Ishikawa (cell line): ENCODE results near the gene VWA7.

Experiments
- CEBPB ChIP-seq: IDR thresholded peaks from 2 replicates; pipeline ENCODE4 v1.6.1; 2012
- CREB1 ChIP-seq: IDR thresholded peaks from 2 replicates; pipeline ENCODE4 v1.6.1; 2012; ENCODE audit warnings: low read depth
- EGR1 ChIP-seq: IDR thresholded peaks from 2 replicates; pipeline ENCODE4 v1.6.1; 2012
- EP300 ChIP-seq: IDR thresholded peaks from 2 replicates; pipeline ENCODE4 v1.6.1; 2012; ENCODE audit warnings: borderline replicate concordance
- FOXM1 ChIP-seq: IDR thresholded peaks from 2 replicates; pipeline ENCODE4 v1.6.1; 2012; ENCODE audit warnings: low read depth, borderline replicate concordance
- MAX ChIP-seq: IDR thresholded peaks from 2 replicates; pipeline ENCODE4 v1.6.1; 2012
- NFIC ChIP-seq: IDR thresholded peaks from 2 replicates; pipeline ENCODE4 v1.6.1; 2012
- RAD21 ChIP-seq: IDR thresholded peaks from 2 replicates; pipeline ENCODE4 v1.6.1; 2012; ENCODE audit warnings: low read depth
- TAF1 ChIP-seq: IDR thresholded peaks from 2 replicates; pipeline ENCODE4 v1.6.1; 2012; ENCODE audit warnings: low read depth, mild to moderate bottlenecking
- TEAD4 ChIP-seq: IDR thresholded peaks from 2 replicates; pipeline ENCODE4 v1.6.1; 2012
- YY1 ChIP-seq: IDR thresholded peaks from 2 replicates; pipeline ENCODE4 v1.6.1; 2012; ENCODE audit warnings: low read depth
- ZBTB7A ChIP-seq: IDR thresholded peaks from 2 replicates; pipeline ENCODE4 v1.6.1; 2012; ENCODE audit warnings: low read depth
- TF ChIP-seq, protein P1 (sequence below): IDR thresholded peaks from 2 replicates; pipeline ENCODE4 v1.6.1; 2012; ENCODE audit warnings: low read depth, mild to moderate bottlenecking
- TF ChIP-seq, protein P2 (sequence below): IDR thresholded peaks from 2 replicates; pipeline ENCODE4 v1.6.1; 2012

VWA7 gene

DNA sequence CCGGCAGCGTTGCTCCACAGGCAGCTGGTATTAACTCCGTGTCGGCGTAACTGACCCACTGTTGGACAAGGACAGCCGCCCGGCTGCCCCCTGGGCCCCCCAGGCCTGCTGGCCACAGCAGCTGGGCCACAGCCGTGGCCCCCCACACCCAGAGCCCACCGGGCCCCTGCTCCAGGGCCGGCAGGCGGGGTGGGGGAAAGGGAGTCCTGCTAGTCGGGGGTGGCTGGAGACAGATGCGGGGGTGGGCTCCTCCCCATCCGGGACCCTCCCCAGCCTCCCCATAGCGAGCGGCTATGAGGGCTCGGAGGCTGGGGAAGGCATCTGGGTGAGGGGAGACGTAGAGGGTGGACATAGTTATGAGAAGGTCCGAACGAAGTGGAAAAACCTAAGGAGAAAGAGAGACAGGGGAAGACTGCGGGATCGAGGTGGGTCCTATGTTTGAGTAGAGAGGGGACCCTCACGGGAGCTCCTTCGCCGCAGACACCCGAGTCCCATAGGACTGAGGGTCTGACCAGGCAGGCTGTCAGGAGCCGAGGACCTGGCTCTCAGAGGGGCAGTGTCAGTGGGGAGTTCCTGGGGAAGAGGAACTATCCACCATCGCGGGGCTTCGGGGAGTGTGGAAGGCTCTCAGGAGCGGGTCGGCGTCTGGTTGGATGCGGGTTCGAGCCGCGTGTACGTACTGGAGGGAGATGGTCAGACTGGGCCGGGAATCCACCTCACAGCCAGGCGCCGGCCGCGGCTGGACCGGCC lies 17.9 kb upstream of the VWA7 start:
- TF ChIP-seq ZBTB7A (peak; percentile 79), RAD21 (no peak)

DNA sequence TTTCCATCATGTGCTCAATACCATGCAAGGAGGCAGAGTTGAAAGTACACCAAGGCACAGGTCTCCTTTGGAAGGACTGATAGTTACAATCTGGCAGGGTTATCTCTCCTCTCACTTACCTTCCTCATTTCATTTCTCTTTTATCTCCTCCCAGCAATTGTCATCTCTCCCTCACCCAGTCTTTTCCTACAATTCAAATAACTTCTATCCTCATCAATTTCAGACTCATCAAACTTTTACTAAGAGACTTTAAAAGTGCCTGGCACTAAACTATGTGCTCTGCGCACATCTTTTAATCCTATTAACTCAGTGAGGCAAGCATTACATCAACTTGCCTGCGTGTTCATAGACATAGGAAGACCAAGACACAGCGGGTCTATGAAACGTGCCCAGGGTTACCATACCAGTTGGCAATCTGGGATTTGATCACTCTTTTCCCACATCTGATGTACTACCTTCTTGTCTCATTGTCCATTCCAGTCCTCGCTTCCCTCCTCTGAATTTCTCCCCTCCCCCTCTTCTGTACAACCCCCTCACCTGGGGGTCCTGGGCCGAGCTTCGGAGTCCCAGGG lies 17.3 kb upstream of the VWA7 start:
- TF ChIP-seq CEBPB (no peak), TEAD4 (no peak), NFIC (no peak), EP300 (no peak)

DNA sequence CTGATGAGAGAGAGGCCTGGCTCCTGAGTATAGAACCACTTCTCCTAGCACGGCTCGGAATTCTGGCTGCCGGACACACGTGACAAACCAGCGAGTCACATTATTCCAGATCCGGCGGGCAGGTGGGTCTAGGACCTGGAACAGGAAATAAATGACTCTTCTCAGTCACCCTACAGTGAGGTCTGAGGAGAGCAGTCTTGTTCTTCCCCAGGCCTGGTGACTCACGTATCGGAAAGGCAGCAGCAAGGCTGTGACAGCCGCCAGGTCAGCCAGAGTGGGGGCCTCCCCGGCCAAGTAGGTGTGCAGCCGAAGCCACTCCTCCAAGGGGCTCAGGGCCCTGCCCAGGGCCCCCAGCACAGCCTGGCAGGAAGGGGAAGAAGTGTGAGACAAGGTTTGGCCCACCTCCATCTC lies 15.6 kb upstream of the VWA7 start:
- no peak for TF ChIP-seq TAF1
- TF ChIP-seq, protein P1, sequence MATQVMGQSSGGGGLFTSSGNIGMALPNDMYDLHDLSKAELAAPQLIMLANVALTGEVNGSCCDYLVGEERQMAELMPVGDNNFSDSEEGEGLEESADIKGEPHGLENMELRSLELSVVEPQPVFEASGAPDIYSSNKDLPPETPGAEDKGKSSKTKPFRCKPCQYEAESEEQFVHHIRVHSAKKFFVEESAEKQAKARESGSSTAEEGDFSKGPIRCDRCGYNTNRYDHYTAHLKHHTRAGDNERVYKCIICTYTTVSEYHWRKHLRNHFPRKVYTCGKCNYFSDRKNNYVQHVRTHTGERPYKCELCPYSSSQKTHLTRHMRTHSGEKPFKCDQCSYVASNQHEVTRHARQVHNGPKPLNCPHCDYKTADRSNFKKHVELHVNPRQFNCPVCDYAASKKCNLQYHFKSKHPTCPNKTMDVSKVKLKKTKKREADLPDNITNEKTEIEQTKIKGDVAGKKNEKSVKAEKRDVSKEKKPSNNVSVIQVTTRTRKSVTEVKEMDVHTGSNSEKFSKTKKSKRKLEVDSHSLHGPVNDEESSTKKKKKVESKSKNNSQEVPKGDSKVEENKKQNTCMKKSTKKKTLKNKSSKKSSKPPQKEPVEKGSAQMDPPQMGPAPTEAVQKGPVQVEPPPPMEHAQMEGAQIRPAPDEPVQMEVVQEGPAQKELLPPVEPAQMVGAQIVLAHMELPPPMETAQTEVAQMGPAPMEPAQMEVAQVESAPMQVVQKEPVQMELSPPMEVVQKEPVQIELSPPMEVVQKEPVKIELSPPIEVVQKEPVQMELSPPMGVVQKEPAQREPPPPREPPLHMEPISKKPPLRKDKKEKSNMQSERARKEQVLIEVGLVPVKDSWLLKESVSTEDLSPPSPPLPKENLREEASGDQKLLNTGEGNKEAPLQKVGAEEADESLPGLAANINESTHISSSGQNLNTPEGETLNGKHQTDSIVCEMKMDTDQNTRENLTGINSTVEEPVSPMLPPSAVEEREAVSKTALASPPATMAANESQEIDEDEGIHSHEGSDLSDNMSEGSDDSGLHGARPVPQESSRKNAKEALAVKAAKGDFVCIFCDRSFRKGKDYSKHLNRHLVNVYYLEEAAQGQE, result no peak
- TF ChIP-seq CREB1, result no peak
- TF ChIP-seq, protein P2, sequence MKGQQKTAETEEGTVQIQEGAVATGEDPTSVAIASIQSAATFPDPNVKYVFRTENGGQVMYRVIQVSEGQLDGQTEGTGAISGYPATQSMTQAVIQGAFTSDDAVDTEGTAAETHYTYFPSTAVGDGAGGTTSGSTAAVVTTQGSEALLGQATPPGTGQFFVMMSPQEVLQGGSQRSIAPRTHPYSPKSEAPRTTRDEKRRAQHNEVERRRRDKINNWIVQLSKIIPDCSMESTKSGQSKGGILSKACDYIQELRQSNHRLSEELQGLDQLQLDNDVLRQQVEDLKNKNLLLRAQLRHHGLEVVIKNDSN, result no peak
- TF ChIP-seq ZBTB7A, result no peak
- TF ChIP-seq TEAD4, result no peak
- TF ChIP-seq RAD21, result no peak

GRCh38 chr6:31792090-31792374 lies 14.9 kb upstream of the VWA7 start:
- TF ChIP-seq EGR1, result no peak
- TF ChIP-seq, protein P2, result no peak
- TF ChIP-seq ZBTB7A, result no peak
- TF ChIP-seq, protein P1, result no peak
- no peak for TF ChIP-seq TAF1
- no peak for TF ChIP-seq MAX
- no peak for TF ChIP-seq YY1

GRCh38 chr6:31791324-31792089 lies 14.4 kb upstream of the VWA7 start:
- TF ChIP-seq MAX, result no peak
- TF ChIP-seq RAD21, result peak; percentile 33; the same call in 1 of the 2 replicates

DNA sequence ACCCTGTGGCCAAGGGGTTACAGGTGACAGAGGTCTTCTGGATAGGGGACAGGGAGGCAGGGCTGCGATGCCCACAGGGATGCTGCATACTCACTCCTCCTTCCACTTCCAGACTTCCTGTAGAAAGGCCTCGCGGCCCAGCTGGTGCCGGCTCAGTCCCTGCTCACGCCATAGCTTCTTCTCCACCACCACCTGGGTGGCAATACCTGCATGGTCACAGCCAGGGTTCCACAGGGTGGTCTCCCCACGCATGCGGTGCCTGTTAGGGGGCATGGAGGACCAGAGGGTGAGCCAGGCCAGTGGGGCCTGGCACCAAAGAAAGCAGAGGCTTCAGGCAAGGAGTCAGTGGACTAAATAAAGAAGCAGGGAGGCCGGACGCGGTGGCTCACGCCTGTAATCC lies 8.3 kb upstream of the VWA7 start:
- TF ChIP-seq CEBPB (no peak), YY1 (no peak), FOXM1 (no peak), MAX (no peak), EGR1 (no peak), TEAD4 (no peak), NFIC (no peak), ZBTB7A (no peak), RAD21 (no peak), EP300 (no peak)
- TF ChIP-seq, protein P2, result no peak
